AML-193 (cell line): ENCODE measurements around the gene CTDP1.

ENCODE experiments used
- DNase-seq, 2 experiments: peaks; one replicate each; lab custom pipeline; 2025; lab: John Stamatoyannopoulos, UW

The CTDP1 gene

DNA sequence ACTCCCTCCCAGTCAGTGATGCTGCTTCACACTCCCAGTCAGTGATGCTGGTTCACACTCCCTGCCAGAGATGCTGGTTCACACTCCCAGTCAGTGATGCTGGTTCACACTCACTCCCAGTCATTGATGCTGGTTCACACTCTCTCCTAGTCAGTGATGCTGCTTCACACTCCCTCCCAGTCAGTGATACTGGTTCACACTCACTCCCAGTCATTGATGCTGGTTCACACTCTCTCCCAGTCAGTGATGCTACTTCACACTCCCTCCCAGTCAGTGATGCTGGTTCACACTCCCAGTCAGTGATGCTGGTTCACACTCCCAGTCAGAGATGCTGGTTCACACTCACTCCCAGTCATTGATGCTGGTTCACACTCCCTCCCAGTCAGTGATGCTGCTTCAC, 83.8 kb downstream of the CTDP1 start:
- DNase-seq = no peak

DNA sequence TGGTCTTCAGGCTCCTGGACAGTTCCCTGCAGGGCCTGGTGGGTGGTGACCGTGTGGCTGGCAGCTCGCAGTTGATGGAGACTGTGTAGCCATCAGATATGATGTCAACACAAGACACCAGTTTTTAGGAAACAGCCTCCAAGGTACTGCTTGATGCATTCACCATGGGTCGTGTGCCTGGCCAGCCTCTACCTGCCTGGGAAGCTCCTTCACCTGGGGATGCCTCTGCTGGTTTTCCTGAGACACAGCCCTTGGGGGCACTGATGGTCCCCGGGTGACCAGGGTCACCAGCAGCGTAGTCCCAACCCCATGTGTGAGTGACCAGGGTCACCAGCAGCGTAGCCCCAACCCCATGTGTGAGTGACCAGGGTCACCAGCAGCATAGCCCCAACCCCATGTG, 84.5 kb downstream of the CTDP1 start:
- no peak for DNase-seq

DNA sequence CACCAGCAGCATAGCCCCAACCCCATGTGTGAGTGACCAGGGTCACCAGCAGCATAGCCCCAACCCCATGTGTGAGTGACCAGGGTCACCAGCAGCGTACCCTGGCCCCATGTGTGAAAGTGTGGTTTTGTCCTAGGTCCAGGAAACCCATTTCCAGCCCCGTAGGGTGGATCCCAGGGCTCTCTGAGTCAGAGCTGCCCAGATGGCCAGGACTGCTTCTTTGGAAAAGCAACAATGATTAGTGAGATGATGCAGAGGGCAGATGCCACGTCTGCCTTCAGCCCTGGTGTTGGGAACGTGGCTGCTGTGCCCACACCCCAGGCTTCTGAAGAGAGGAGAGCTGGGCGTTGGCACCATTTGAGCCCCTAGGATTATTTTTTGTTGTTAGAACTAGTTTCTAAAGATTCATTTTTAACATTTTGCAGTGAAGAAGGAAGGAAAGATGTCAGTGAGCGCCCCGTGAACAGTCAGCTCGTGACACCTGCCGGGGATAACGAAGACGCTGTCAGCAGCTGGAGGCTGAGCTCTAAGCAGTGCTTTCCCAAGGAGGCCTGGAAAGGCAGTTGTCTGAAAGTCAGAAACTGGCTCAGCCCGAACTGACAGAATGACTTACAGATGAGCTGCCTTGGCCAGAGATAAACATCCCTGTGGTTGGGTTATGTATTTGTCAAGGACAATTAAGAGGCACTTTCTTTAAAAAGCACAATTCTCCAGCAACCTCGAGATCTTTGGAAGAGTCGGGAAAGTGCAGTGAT, 86.1 kb downstream of the CTDP1 start:
- DNase-seq = no peak

DNA sequence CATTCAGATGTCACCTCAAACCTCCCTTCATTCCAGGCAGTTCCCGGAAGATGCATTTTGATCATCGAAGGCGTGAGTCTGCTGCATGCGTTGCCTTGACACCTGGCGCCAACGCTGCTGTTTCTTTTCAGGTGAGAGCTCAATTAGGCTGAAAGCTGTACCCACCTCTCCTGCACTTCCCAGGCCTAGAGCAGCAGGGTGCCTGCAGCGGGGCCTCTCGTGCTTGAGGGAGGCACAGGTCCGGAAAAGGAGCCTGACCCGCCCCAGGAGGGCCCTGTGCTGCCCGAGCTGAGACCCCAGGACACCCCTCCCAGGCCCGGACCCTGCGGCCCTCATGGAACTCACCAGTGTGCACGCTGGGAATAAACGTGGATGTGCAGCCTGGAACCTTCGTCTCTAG, 86.7 kb downstream of the CTDP1 start:
- DNase-seq = no peak

DNA sequence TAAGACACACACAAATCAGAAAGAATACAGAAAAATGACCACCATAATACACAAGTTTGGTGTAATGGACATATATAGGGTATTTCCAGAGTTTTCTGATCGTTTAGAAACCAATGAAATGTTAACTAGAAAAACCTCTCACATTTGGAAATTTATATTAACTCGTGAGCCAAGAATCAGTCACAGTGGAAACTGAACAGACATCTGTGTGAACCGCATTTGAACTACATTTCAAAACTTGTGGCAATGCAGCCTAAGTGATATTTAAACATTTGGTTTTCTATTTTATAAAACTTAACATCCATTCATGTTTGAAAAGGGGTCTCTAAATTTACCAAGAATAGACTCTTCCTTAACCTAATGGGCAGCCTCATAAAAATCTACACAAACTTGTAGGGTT, 89.1 kb downstream of the CTDP1 start:
- no peak for DNase-seq

DNA sequence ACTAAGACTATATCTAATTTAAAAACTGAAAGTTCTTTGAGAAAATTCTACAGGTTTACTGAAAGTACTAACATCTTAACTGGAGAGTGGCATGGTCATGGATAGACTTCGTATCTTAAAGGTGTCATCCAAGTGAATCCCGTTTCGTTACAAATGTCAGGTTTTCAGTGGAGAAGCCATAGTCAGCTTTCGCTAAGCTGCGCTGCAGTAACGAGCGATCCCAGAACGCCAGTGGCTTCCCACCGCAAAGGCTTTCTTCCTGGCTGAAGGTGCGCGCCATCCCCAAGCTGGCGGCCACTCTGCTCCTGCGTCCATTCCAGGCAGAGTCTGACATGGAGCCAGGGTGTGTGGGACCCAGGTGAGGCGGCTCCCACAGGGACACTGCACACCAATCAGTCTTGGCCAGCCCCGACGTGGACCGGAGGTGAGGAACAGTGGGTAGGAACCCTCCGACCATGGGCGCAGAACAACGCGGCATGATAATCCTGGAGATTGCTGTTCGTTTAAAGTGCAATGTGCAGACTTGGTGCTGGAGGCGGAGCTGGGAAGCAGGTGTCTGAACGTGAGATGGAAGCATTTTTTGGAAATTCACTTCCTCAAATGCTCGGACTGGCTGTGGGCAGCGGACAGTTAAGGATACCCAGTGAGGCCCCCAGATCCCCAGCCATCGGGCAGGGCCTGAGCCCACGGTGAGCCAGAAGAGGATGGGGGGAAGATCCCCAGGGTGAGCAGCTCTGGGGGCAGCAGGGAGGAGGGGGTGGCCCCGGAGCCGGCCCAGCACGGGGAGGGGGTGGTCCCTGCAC, 90.3 kb downstream of the CTDP1 start:
- DNase-seq = no peak

DNA sequence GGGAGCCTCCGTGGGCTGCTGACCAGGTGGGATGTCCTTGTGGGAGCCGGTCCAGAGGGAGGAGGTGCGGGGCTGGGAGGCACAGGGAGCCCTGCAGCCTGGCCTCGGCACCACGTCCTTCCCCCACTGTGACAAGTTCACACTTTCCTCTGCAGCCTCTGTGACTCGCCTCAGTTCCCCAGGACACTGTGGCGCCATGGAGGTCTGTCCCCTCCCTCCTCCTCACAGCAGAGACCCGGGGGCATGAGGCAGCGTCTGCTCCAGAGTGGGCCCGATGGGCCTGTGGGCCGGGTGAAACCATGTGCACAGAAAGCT, 90.9 kb downstream of the CTDP1 start:
- no peak for DNase-seq

DNA sequence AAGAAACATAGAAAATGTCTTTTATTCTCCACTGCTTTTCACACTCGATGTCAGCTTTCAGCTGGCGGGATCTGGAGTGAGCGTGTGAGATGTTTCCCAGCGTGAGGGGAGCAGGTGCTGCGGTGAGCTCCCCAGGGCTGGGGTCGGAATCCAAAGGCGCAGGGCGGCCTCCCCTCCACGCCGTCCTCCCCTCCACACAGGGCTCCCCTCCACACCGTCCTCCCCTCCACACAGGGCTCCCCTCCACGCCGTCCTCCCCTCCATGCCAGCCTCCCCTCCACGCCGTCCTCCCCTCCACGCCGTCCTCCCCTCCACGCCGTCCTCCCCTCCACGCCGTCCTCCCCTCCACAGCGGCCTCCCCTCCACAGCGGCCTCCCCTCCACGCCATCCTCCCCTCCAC, 91.2 kb downstream of the CTDP1 start:
- no peak for DNase-seq

DNA sequence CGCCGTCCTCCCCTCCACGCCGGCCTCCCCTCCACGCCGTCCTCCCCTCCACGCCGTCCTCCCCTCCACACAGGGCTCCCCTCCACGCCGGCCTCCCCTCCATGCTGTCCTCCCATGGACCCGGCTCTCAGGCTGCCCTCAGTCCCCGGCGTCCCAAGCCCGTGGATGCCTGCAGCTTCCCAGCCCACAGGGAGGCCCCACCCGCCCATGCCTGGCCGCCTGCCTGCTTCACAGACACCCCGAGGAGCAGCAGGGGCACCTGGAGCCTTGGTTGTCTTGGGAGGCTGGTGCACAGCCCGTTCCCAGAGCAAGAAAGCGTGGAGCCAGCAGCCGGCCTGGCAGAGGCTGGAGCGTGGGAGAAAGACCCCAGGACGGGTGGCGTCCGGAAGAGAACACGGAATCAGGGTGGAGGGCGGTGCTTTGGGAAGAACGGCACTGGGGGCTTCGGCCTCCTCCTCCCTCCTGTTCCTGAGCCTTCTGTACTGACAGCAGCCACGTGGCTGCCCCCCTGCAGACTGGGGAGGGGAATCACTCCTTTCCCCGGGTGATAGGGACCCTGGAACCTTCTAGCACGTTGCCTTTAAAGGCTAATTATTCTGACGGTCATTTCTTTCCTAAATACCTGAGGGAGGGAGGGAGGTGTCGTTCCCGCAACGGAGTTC, 92.0 kb downstream of the CTDP1 start:
- no peak for DNase-seq

DNA sequence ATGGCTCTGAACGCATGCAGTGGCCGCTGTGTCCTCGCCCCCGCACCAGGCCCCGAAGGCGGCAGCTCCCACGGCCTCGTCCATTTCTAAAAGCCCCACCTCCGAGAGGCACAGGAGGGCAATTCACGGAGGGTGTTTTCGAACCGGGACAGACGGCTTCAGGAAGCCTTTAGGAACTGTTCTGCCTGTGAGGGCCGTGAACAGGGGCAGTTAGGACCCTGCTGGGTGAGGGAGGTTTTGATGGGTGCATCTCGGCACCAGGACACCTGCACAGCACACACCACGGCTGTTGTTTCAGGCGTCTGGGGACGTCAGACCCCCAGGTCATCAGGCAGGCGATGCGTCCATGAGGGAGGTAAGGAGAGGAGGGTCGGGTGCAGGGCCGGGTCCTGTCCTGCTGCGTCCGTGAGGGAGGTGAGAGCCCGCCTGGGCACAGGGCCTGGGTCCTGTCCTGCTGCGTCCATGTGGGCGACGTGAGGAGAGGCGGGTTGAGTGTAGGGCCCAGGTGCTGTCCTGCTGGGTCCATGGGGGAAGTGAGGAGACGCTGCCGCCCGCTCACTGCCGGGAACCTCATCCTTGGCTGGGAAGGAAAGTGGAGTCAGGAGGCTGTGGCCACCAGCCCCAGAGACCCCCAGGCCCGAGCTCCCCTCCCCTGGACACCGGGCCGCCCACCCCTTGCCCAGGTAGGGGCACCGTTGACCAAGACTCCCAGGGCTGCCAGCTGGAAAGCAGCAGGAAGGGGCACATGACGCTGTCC, 92.7 kb downstream of the CTDP1 start:
- DNase-seq = no peak

DNA sequence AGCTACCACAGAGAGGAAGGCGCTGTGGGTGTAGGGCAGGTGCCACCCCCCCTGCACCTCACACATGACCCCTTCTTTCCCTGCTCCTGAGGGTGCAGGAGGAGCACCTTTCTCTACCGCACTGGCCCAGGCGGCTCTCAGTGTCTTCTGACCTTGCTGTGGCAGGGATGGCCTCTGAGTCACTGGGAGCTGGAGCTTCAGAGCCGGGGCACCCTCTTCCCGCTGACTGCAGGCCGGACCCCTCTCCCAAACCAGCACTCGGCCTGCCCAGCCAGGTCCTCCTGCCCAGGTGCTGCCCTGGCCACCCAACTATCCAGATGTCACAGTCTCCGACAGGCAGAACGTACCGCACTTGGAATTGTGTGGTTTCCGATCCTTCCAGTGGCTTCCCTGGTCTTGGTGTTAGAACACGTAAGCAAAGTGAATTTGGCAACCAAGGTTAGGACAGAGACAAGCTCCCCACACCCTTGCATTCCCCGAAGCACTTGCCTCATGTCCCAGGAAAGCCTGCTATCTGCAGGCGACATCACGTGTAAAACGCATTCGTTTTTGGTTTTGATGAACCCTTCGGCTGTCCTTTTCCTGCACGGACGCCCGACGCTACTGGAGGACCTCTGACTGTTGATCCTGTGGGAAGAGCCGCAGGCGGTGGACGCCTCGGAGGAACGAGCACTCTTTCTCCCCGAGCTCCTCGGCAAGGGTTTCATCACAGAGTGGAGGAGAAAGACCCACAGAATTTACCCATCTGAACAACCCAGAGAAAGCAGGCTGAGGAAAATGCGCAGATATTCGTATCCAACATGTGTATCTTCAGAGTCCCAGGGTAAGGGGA, 93.5 kb downstream of the CTDP1 start:
- no peak for DNase-seq

DNA sequence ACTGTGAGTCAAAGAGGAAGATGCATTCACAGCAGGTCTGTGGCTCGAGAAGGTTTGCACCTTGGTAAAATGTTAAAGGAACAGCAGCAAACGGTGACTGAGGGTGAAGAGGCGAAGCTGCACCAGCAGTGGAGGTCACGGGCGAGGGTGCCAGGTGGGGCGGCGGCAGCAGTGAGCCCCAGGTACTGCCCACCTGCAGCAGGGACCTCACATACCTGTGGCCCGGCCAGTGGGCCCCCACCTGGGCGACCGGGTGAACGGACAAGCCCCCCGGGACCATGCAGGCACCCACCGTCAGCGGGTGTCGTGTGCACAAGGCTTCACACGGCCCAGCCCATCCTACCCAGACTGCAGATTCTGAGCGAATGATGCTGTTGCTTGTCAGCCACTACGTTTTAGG, 94.5 kb downstream of the CTDP1 start:
- no peak for DNase-seq

DNA sequence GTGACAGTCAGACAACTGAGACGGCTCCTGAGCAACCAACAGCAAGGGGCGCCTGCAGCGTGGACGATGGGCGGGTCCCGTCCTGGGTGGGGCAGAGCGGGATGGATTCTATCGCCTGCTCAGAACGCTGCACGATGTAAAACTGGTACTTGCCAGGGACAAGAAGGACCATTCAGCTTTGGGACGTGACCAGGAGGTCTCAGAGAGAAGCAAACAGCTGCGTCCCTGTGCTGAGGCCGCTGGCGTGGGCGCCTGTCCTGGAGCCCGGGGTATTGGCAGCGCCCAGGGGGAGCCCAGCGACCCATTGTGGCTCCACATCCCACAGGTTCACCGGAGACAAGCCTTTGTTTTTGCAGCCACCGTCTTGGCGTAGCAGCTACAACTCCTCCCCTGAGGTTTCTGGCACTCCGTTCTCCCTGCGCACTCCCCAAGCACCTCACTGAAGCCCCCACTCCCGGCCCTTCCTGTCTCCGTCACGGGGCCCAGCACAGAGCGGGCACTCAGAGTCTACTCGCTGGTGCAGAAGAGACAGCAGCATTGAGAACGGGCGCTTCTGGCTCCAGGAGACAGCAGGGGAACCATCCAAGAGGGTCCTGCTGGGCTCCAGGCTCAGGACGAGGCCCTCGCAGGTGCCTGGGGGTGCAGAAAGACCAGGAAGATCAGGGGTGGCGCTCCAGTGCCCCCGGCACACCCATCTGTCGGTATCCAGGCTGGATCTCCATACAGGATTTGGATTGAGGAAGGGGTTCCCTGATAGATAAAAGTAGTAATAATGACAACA, 96.0 kb downstream of the CTDP1 start:
- no peak for DNase-seq

DNA sequence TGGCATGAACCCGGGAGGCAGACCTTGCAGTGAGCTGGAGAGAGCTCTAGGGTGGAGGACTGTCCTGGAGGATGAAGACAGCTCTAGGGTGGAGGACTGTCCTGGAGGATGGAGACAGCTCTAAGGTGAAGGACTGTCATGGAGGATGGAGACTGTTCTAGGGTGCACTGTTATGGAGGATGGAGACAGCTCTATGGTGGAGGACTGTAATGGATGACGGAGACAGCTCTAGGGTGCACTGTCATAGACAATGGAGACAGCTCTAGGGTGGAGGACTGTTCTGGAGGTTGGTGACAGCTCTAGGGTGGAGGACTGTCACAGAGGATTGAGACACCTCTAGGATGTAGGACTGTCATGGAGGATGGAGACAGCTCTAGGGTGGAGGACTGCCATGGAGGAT, 97.1 kb downstream of the CTDP1 start:
- DNase-seq = no peak

DNA sequence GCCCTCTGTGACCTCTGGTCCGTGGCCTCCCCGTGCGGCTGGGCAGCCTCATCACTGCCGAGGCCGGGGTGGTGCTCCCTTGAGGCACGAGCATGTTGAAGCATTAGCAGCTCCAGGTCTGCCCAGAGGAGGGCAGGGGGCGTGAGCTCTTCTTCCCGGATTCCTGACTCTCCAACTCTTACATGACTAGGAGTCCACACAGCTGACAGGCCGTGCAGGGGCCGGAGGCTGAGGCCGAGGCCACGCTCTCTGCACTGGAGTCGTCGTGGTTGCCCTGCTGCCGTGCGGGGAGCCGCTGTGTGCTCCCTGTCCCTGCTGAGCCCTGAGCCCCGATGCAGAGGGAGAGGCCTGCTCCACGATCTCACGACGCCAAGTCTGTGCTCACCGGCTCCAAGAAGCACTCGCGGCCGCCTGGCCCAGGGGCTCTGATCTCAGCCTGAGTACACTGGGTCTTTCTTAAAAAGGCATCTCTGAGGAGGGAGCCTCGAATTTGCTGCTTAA, 98.7 kb downstream of the CTDP1 start:
- DNase-seq = no peak

DNA sequence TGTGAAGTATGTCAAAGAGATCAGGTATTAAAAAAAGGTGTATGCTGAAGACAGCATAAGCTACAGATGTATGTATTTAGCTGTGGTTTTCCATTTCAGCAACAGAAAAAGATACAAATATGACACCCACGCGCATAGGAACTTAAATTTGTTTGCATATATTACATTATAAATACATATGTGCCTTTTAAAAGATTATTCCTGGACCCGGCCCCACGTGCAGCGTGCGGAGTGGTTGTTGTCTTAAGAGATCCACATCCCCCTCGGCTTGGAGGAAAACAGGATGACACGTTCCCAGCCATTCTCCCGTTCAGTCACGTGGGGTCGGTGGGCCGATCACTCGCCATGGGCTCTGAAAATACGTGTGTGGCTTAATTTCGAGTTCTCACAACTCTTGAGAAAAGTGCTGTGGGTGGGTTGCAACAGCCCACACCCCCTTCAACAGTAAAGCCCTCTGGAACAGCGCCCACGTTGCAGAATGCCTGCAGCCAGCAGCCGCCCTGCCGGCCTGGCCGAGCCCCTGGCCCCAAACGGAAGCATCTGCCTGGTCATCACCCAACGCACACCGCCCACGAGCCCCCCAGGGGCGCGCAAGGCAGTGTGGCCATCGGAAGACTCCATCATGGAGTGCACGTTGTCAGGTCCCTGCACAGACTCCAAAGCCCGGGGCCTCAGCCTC, 99.6 kb downstream of the CTDP1 start:
- DNase-seq = no peak

DNA sequence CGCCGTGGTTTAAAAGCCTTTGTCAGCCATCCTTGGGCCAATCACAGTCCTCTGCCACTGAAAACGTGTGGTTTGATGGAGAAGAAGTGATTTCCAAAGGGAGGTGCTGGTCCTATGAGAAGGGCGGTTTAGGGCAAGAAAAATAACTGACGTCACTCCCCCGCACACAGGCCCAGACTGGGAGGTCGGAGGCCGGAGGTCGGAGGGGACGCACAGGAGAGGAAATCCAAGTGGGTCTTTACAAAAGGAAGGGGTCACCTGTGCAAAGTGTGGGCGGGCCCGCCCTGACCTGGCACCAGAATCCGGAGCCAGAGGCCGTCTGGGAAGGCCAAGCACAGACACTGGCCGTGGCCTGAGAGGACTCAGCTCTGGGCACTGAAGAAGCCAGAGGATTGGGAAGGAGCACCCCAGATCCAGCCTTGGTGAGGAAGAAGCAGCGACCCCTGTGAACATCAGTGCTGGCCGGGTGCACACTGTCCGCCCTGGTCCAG, 100.1 kb downstream of the CTDP1 start:
- DNase-seq = no peak

DNA sequence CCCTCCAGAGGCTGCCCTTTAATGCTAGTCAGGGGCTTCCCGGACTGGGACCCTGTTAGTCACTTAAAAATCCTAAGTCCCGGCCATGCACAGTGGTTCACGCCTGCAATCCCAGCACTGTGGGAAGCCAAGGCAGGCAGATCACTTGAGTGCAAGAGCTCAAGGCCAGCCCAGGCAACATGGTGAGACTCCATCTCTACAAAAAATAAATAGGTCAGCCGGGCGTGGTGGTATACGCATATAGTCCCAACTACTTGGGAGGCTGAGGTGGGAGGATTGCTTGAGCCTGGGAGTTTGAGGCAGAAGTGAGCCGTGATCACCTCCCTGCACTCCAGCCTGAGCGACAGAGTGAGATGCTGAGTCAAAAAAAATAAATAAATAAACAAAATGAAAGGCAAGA, 100.9 kb downstream of the CTDP1 start:
- DNase-seq = no peak

DNA sequence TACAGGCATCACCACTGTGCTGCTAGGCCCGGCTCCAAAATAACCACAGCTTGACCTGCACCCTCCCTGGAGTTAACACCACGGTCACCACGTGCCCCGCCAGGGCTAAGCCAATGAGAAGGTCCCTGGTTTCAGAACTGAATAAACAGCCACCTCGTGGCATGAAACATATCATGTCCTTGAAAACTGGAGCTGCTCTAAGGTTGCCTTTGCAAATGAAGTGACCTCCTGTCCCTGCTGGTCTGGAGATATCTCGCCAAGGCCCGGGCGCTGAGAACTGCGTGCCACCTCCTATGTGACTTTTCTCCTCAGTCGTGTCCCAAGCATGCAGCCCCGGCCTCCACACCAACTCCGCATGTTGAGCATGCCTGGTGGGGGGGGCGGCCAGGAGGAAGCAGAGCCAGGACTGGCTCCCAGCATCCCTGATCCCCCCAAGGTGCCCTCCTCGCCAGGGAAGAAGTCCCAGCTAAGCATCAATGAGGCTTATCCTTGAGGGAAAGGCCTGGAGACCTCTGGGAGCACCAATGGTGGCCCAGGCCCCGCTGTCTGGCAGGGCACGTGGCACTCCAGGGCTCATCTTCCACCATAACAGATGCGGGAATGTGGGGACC, 101.8 kb downstream of the CTDP1 start:
- DNase-seq = no peak
